GM12875 (cell line): ENCODE results near the gene WDR59.

Experiments
- H3K4me3 ChIP-seq: one replicate; pipeline ENCODE4 v1.5.1; 2011; ENCODE audit warnings: low read depth, low read length, control low read depth
- CTCF ChIP-seq: IDR thresholded peaks from 2 replicates; pipeline ENCODE4 v1.5.1; 2011; ENCODE audit warnings: low read depth, mild to moderate bottlenecking, control low read depth, inconsistent platforms, low read length, moderate library complexity, borderline replicate concordance; ENCODE audit not compliant: insufficient read depth

The WDR59 gene

GRCh38 chr16:74888888-74889287 is 96.0 kb downstream of the WDR59 start:
- TF ChIP-seq CTCF: no peak
- no peak overlapping the region for H3K4me3 ChIP-seq

- H3K4me3 ChIP-seq: no peak overlapping the region
- TF ChIP-seq CTCF: no peak
These were observed 96.6 kb downstream of the WDR59 start for GRCh38 chr16:74888232-74888862.

- no peak overlapping the region for H3K4me3 ChIP-seq
- TF ChIP-seq CTCF: no peak
These were observed 97.8 kb downstream of the WDR59 start for GRCh38 chr16:74887084-74887483.

GRCh38 chr16:74877706-74878105 is 107.2 kb downstream of the WDR59 start:
- no peak for TF ChIP-seq CTCF
- H3K4me3 ChIP-seq: no peak overlapping the region

- no peak for TF ChIP-seq CTCF
- no peak overlapping the region for H3K4me3 ChIP-seq
These were observed 109.9 kb downstream of the WDR59 start for GRCh38 chr16:74874912-74875546.

- H3K4me3 ChIP-seq: no peak overlapping the region
- no peak for TF ChIP-seq CTCF
These were observed 110.8 kb downstream of the WDR59 start for GRCh38 chr16:74874123-74874522.

GRCh38 chr16:74872302-74872701 is 112.6 kb downstream of the WDR59 start:
- TF ChIP-seq CTCF: no peak
- no peak overlapping the region for H3K4me3 ChIP-seq
